ENCODE data around the gene HPS5. TPM values are rescaled to one million over a fixed set of nuclear protein-coding genes. Genes with fewer than 3 reads are reported as not detected.

Gene HPS5
- total RNA-seq, 1 experiment from 2014 or later: 15.4 TPM

DNA sequence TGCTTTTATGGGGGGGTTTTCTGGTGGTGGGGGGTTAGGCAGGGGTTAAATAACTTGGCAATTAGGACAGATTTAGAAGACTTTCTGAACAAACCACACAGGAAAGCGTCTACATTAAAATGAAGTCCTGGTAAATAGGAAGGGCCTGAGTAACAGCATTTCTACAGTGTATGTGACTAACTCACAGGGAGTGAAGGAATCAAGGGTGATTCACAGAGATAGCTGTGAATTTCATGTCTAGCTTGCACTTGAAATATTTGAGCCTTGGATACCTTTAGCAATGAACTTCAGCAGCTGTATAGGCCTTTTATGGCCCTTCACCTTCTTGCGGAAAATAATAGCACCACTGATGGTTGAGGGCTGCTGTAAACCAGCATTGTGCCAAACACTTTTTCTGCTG lies 46.3 kb upstream of the HPS5 start:
- Histone ChIP-seq H2BK5ac (ENCODE audit: insufficient read length, low read length) (no peak overlapping the region), H3K79me2 (ENCODE audit: insufficient read depth, low read length) (no peaks in the 10 kb centered on the region), H2BK20ac (ENCODE audit: low read depth, low read length, poor library complexity, severe bottlenecking) (no peak overlapping the region), H3T11ph (ENCODE audit: low read length) (no peak overlapping the region), H4K8ac (replicated peaks; ENCODE audit: insufficient read length, low read depth, low read length) (no peak overlapping the region), H3K14ac (ENCODE audit: insufficient read depth, low read length) (no peak overlapping the region), H3K18ac (ENCODE audit: insufficient read length, low read depth, low read length) (no peak overlapping the region), H4K20me1 (ENCODE audit: control insufficient read depth, insufficient read depth, insufficient read length) (no peaks in the 10 kb centered on the region), H2AFZ (ENCODE audit: low read length) (no peak overlapping the region), H3K23ac (ENCODE audit: insufficient read length, low read depth, low read length) (no peak overlapping the region), H3K23me2 (ENCODE audit: insufficient read length, low read depth, low read length, poor library complexity, severe bottlenecking) (no peaks in the 10 kb centered on the region), H3K79me1 (ENCODE audit: insufficient read depth, low read depth, low read length, poor library complexity, severe bottlenecking) (no peaks in the 10 kb centered on the region), H2BK120ac (ENCODE audit: low read depth, low read length, poor library complexity, severe bottlenecking) (no peak overlapping the region), H3K9me3 (ENCODE audit: control insufficient read depth, low read depth, low read length) (no peaks in the 10 kb centered on the region), H3K27ac (ENCODE audit: insufficient read length, low read depth, low read length) (no peak overlapping the region), H3K56ac (ENCODE audit: insufficient read length, low read depth, low read length) (no peak overlapping the region), H2BK12ac (ENCODE audit: insufficient read length, low read depth, low read length) (no peak overlapping the region), H4K5ac (ENCODE audit: insufficient read length, low read depth, low read length) (no peak overlapping the region), H2BK15ac (ENCODE audit: low read depth, low read length) (no peak overlapping the region), H2AK5ac (ENCODE audit: insufficient read length, low read length) (no peak overlapping the region), H4K91ac (ENCODE audit: insufficient read length, low read depth, low read length) (no peak overlapping the region), H3K4me1 (ENCODE audit: insufficient read depth, low read length) (no peaks in the 10 kb centered on the region), H3K9ac (ENCODE audit: extremely low read depth, insufficient read length, low read length) (no peak overlapping the region), H3K4me2 (ENCODE audit: insufficient read depth, insufficient read length, low read length) (no peak overlapping the region), H3K27me3 (ENCODE audit: insufficient read depth, low read length) (no peaks in the 10 kb centered on the region), H3K4ac (ENCODE audit: low read depth, low read length) (no peak overlapping the region)
- DNase-seq: no peak
- no peak overlapping the region for H3K4me3 Mint-ChIP-seq
- H3K36me3 Mint-ChIP-seq (ENCODE audit: insufficient read depth in 1 of 3, low read depth in 3 of 3): peaks cover 6 to 34% (median 27%) of the 10 kb centered on the region in 3 experiments; a peak in 5 of 7 replicates
- no peaks in the 10 kb centered on the region for H3K9me3 Mint-ChIP-seq
- TF ChIP-seq, protein P1, sequence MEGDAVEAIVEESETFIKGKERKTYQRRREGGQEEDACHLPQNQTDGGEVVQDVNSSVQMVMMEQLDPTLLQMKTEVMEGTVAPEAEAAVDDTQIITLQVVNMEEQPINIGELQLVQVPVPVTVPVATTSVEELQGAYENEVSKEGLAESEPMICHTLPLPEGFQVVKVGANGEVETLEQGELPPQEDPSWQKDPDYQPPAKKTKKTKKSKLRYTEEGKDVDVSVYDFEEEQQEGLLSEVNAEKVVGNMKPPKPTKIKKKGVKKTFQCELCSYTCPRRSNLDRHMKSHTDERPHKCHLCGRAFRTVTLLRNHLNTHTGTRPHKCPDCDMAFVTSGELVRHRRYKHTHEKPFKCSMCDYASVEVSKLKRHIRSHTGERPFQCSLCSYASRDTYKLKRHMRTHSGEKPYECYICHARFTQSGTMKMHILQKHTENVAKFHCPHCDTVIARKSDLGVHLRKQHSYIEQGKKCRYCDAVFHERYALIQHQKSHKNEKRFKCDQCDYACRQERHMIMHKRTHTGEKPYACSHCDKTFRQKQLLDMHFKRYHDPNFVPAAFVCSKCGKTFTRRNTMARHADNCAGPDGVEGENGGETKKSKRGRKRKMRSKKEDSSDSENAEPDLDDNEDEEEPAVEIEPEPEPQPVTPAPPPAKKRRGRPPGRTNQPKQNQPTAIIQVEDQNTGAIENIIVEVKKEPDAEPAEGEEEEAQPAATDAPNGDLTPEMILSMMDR (conservative IDR thresholded peaks at IDR 0.05): no peak
- no CpG with 5 or more reads among the region's 2 CpGs for WGBS (ENCODE audit: extremely low coverage, insufficient read length, low lambda C conversion rate)
- no peaks in the 10 kb centered on the region for H3K27me3 Mint-ChIP-seq (ENCODE audit: low read depth)
- H3K27ac Mint-ChIP-seq: no peak overlapping the region
- H3K4me1 Mint-ChIP-seq: no peaks in the 10 kb centered on the region

Measured in H9 (cell line).